ENCODE results near the gene NELL1. TPM values are rescaled to one million over a fixed set of nuclear protein-coding genes. Genes with fewer than 3 reads are reported as not detected.

The NELL1 gene
- total RNA-seq, 1 experiment from 2014 or later, result 0.34 TPM

DNA sequence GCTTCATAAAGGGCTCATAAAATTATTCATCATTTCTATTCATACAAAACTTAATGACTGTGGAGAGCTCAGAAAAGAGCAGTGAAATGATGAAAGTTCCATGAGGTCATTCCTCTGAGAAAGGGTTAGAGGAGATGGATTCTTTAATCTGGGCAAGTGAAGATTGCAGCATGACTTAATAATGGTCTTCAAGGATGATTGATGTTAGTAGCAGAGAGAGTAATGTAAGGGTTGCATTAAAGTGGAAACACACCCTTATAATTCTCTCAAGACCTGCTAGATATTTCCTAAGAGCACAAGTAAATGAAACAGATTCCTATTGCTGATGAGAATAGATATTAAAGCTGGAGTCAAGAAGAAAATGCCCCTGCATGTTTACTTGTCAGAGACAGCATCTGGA, 811.9 kb downstream of the NELL1 start:
- no peak for DNase-seq (ENCODE audit: low spot score)
- in situ Hi-C loops (cut with HindIII; ENCODE audit: low sequenced_read_pairs), result no loop called here

DNA sequence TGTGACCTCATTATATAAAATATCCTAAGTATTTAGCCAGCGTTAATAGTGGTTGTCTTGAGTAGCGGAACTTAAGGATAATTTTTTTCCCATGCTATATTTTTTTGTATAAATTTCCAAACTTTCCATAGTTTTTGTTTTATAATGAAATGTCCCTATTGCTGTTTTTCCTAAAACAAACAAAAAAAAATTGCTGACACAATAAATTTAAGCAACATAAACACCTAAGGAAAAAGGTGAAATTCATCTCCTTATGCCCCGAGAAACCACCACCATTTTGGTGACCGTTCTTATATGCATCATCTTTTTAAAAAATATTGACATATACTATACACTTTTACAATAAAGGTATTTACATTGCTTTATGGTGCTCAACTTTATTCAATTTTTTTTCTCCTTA, 814.7 kb downstream of the NELL1 start:
- in situ Hi-C loops (cut with HindIII; ENCODE audit: low sequenced_read_pairs), result no loop called here
- DNase-seq (ENCODE audit: low spot score), result no peak

DNA sequence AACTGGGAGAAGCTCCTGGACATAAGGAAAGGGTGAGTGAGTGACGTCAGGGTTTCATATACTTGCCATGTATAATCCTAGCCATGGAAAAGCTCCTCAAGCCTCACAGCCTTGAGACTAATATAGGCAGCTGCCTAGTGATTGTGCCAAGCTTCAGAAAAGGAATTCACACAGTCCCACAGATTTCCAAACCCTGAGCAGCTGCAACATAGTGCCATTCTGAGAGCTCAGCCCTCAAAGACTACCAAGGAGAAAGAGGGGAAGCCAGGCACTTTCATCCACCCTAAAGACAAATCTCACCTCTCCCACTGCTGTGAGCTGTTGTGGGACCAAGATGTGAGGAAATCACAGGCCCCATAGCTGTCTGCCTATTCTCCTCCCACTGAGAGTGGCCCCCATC, 815.6 kb downstream of the NELL1 start:
- DNase-seq (ENCODE audit: low spot score), result no peak
- in situ Hi-C loops (cut with HindIII; ENCODE audit: low sequenced_read_pairs), result no loop called here

DNA sequence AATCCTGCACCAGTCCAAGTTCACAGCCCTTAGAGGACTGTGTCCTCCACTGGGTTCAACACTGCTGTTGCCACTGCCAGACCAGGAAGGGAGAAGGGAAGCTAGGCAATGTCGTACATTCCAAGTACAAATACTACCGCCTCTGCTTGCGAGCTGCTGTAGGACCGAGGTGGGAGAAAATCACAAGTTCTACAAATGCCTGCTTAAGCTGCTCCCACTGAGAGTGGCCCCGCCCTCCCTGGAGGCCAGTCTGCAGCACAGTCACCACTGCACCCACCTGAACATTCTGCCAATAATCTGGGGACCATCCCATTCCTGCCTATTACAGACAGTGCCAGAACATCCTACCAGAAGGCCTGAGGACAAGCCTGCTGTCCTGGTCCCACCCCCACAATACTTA, 816.0 kb downstream of the NELL1 start:
- in situ Hi-C loops (cut with HindIII; ENCODE audit: low sequenced_read_pairs), result no loop called here
- DNase-seq (ENCODE audit: low spot score), result no peak

DNA sequence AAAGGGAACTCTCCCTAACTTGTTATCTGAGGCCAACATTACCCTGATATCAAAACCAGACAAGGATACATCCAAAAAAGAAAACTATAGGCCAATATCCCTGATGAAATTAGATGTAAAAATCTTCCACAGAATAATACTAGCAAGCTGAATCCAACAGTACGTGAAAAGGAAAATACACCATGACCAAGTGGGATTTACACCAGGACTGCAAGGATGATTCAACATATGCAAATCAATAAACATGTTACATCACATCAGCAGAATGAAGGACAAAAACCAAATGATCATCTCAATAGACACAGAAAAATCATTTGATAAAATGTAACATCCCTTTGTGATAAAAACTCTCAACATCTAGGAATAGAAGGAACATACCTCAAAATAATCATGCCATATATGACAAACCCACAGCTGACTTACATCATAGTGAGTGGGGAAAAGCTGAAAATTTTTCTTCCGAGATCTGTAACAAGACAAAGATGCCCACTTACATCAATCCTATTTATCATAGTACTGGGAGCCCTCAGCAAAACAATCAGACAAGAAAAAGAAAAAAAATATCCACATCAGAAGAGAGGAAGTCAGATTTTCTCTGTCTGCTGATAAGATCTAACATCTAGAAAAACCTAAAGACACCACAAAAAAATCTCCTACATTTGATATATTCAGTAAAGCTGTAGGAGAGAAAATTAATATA, 820.2 kb downstream of the NELL1 start:
- no peak for DNase-seq (ENCODE audit: low spot score)
- in situ Hi-C loops (cut with HindIII; ENCODE audit: low sequenced_read_pairs), result no loop called here

DNA sequence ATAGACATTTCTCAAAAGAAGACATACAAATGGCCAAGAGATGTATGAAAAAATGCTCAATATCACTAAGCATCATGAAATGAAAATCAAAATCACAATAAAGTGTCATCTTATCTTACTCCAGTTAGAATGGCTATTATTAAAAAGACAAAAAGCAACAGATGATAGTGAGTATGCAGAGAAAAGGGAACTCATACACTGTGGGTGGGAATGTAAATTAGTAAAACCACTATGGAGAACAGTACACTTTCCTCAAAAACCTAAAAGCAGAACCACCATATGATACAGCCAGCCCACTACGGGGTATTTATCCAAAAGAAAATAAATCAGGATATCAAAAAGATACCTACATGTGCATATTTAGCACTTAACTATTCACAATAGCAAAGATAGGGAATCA, 823.5 kb downstream of the NELL1 start:
- no peak for DNase-seq (ENCODE audit: low spot score)
- in situ Hi-C loops (cut with HindIII; ENCODE audit: low sequenced_read_pairs), result no loop called here

DNA sequence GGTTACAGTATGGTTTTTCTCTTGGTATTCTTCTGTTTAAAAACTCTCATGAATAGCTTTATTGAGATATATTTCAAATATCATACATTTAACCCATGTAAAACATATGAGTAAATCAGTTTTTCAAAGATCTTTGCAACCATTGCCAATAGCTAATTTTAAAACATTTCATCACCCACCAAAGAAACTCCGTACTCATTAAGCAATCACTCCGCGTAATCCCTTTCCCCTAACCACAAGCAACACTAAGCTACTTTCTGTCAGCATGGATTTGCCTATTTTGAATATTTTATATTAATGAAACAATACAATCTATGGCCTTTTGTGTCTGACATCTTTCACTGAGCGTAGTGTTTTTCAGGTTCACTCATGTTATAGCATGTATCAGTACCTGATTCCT, 825.6 kb downstream of the NELL1 start:
- in situ Hi-C loops (cut with HindIII; ENCODE audit: low sequenced_read_pairs), result no loop called here
- DNase-seq (ENCODE audit: low spot score), result no peak

DNA sequence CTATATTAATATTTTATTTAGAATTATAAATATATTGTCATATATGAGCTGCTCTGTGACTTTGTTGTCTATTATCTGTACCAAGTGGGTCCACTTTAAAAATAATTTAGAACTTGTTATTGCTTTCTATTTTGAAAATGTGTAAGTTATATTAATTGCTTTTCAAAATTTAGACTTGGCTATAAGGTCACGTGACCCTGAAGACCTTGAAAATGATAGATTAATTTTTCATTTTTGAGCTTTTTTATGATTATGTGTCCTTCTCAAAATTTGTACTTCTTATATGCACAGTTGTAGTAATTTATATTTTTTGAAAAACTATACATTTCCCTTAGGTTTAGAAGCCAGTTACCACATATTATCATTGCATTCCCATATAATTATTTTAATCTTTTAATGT, 826.5 kb downstream of the NELL1 start:
- in situ Hi-C loops (cut with HindIII; ENCODE audit: low sequenced_read_pairs), result no loop called here
- no peak for DNase-seq (ENCODE audit: low spot score)

DNA sequence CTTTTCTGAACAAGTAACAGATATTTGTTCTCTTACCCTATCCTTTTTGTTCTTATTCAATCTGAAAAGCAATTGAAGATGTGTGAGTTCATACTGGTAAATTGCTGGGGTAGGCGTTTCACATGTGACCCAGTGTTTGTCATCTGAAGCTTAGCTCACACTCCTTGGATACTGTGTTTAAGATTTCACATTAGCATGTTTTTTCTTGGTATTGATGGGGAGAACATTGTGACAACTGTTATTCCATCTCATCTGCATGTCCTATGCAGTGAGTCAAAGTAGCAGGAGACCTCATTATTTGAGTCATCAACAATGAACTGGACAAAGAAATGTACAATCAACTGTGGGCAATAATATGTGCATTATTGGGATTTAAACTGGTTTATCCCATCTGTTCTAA, 831.9 kb downstream of the NELL1 start:
- in situ Hi-C loops (cut with HindIII; ENCODE audit: low sequenced_read_pairs), result no loop called here
- DNase-seq (ENCODE audit: low spot score), result no peak

DNA sequence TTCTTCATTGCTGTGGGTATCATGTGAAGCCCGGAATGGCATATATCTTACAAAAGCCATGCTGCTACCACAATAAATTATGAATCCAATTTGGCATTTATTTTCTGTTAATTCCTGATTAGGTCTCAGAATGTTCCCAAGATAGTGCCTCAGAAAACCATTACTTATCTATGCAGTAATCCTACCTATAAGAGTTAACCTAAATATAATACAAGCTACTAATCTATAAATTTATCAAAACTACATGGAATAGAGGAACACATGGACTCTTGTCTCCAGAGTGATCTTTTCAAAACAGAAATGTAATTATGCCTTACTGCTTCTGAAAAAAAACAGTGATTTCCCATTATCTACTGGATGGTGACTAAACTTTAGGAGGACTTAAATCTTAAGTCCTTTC, 835.7 kb downstream of the NELL1 start:
- no peak for DNase-seq (ENCODE audit: low spot score)
- in situ Hi-C loops (cut with HindIII; ENCODE audit: low sequenced_read_pairs), result no loop called here

DNA sequence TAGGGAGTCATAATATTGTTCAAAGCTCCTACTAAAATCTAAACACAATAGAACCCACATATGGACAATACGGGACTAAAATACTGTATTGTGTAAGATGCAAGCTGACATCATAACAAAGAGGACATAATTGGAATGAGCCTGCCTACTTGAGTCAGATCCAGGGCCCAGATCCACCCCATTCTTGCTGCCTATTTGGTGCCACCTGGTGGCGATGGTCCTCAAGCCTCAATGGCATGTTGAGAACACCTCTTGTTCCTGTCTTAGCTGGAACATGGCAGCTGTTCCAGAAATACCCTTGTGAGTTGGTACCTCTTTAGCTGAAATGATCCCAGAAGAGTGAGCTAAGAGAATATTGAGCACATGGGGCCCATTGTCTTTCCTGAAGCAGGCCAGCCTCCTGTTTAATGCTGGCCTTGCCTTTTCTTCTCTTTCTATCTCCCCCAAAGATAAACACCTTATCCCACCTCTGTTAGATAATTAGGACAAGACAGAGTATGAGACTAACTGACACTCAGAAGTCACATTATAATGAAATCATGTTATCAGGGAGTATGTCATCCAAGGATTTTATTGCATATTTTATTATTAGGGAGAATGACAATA, 842.6 kb downstream of the NELL1 start:
- peak; percentile 31 for DNase-seq (ENCODE audit: low spot score)
- in situ Hi-C loops (cut with HindIII; ENCODE audit: low sequenced_read_pairs), result no loop called here

DNA sequence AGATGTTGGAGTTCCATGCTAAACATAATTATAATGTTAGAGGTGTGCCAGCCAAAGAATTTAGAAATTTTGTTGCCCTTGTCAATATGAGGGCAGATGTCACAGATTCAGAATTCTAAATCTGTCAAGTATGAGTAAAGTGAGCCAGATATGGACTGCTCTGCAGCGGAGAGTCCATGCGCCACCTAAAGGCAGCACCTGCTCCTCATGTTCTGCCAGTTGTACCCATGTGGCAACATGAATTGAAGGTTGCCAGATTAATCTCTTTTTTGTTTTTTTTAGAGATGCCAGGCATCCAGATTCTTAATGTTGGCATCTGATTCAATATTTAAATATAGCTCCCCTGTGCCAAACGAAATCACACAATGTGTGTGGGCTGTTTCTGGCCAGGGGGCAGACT, 844.9 kb downstream of the NELL1 start:
- in situ Hi-C loops (cut with HindIII; ENCODE audit: low sequenced_read_pairs), result no loop called here
- DNase-seq (ENCODE audit: low spot score), result no peak

DNA sequence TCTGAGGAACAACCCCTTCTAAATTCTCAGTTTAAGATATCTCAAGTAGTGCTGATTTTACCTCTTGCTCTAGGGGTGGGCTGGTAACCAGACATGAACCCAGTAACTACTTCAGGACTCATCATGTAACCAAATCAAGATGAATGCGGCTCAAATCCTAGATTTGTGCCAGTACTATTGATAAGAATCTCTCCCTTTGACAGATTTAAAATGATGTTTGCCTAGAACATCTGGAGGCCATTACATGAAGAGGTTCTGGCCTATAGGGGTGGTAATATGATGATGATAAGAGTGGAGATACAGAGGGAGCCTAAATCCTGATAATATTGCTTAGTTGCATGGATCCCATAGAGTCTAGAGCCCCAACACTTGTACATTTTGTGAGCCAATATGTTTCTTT, 850.9 kb downstream of the NELL1 start:
- in situ Hi-C loops (cut with HindIII; ENCODE audit: low sequenced_read_pairs), result no loop called here
- no peak for DNase-seq (ENCODE audit: low spot score)

DNA sequence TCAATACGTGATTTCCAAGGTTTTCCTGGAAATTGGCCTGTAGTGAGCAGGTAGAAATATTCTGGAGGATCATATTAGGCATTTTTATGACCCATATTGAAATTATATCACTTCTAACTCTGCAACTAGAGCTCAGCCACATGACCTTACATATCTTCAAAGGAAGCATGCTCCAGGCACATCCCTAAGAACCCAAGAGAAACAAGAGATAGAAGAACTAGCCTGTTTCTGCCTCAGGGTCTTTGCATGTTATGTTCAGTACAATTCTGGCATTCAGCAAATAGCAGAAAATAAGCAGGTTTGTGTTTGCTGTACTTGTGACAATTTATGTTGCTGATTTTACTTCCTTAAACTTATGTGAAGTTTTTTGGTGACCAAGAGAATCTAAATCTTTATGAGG, 859.8 kb downstream of the NELL1 start:
- in situ Hi-C loops (cut with HindIII; ENCODE audit: low sequenced_read_pairs), result no loop called here
- no peak for DNase-seq (ENCODE audit: low spot score)

DNA sequence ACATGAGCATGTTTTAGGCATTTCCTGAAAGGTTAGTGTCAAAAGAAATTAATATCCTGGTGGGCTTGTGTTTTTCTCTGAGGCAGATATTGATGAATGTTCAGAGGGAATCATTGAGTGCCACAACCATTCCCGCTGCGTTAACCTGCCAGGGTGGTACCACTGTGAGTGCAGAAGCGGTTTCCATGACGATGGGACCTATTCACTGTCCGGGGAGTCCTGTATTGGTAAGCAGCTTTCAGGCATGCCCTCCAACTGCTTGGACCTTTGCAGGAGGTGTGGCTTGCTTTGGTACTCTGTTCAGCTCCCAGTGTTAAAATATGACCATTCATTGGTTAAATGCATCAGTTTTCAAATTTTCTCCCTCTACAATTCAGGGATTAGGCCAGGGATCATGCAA, 864.9 kb downstream of the NELL1 start:
- DNase-seq (ENCODE audit: low spot score), result no peak
- in situ Hi-C loops (cut with HindIII; ENCODE audit: low sequenced_read_pairs), result no loop called here

DNA sequence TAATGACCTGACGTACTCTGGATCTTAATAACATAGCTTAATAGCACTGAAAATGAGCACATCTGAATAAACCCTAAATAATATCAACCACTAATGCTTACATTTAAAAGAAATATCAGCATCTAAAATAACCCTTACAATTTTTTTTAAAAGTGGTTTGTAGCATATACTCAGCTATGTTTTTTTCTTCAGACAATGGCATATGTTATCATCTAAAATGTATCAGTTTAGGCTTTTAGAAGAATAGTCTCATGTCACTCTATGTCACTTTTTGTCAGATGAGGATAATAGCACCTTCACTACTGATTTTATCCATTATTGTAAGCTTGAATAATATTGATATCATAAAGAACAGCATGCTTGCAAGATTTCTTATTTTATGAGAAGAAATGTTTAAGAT, 868.6 kb downstream of the NELL1 start:
- DNase-seq (ENCODE audit: low spot score), result no peak
- in situ Hi-C loops (cut with HindIII; ENCODE audit: low sequenced_read_pairs), result no loop called here

DNA sequence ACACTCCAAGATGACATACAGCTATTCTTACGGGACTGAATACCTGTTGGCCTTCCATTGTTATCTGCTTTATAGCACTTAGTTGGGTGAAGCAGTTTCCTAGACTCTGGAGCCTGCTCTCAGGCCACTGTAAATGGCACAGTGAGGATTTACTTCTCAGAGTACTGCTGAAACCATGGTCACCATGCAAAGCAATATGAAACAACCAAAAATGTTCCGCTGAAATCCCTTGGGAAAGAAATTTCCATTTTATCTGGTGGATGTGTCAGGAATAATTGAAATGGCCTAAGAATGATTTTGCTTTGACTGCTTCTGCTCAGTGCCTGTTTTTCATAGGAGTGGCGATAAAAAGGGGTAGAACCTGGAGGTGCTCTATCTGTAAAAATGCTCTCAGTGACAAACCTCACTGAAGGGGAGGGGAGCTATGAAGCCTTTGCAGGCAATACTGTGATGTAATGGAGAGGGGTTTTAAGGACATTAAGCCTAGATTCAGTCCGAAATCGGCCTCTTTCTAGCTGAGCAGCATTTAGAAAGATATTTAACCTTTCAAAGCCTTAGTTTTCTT, 871.9 kb downstream of the NELL1 start:
- DNase-seq (ENCODE audit: low spot score), result no peak
- in situ Hi-C loops (cut with HindIII; ENCODE audit: low sequenced_read_pairs), result no loop called here

DNA sequence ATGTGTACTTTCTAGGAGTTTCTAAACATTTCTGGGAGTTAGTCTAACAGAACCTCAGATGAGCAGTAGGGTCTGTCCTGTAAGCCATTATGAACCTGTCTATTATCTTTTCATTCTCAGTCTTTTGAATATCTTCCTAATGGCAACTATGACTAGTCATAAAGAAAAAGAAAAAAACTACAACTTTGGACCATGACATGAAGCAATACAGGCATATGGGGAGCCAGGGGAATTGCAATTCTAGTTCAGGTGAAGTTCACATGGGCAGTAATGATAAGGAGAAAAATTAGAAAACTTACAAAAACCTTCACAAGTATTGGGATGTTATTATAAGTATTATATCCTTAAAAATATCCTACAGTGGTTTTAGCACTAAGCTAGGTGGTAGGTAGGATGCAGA, 874.5 kb downstream of the NELL1 start:
- no peak for DNase-seq (ENCODE audit: low spot score)

DNA sequence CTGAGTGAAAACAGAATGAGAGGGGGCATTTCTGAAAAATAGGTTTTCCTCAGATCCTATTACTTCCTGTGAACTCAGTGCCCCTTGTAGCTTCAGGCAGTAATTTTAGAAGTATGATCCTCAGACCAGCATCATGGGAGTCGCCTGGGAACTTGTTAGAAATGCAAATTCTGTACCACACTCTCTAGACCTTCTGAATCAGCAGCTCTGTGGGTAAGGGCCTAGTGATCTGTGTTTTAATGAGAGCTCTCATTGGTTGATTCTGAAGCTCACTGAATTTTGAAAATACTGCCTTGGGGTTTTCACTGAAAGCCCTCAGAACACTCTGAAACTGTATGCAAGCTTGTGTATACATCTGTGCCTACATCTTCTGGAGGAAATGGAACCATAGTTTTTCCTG, 876.3 kb downstream of the NELL1 start:
- in situ Hi-C loops (cut with HindIII; ENCODE audit: low sequenced_read_pairs), result no loop called here
- DNase-seq (ENCODE audit: low spot score), result no peak

More for the DNA sequence above, 874.5 kb downstream of the NELL1 start:
- in situ Hi-C loops (cut with HindIII; ENCODE audit: low sequenced_read_pairs), result no loop called here

DNA sequence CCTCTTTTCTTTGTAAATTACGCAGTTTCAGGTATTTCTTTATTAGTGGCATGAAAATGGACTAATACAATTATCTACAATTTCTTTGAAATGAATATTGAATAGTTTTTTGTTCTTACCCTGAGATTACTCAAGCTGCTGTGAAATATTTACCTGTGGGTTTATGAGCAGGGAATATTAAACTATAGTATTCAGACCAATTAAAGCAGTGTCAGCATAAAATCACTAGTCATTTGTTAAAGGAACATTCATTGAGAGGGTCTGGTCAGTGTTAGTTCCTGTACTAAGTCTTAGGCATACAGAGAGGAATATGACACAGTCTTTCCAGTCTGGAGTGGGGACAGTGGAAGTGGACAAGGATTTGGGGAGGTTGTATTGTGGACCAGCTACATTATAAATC, 877.3 kb downstream of the NELL1 start:
- in situ Hi-C loops (cut with HindIII; ENCODE audit: low sequenced_read_pairs), result no loop called here
- DNase-seq (ENCODE audit: low spot score), result no peak

DNA sequence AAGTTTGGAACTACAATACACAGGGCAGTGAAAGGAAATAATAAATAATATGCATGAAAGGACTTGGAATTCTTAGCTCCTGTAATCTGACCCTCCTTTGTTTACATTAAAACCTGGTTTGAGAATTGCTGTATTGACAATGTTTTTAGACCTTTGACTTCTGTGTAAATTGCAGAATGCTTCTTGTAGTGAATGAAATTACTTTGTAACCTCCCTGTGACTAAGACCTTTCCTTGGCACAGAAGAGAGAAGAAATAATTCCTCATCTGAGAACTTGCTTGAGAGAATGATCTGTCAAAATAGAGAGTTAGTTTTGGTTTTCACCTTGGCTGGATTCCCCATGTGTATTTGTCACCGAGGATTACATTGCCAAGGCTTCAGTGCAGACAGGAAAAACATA, 883.5 kb downstream of the NELL1 start:
- DNase-seq (ENCODE audit: low spot score), result no peak
- in situ Hi-C loops (cut with HindIII; ENCODE audit: low sequenced_read_pairs), result no loop called here
